IMR-90 (cell line): ENCODE measurements around the gene TECPR2. TPM values are rescaled to one million over a fixed set of nuclear protein-coding genes. Genes with fewer than 3 reads are reported as not detected.

ENCODE experiments used
- ATAC-seq: fragments of 200-7000 bp; cut with Tn5 transposase; 2 replicates; pipeline ENCODE4 v1.9.1; 2020; ENCODE audit warnings: low read depth, mild to moderate bottlenecking, moderate library complexity
- BruUV-seq: library from RNA; stranded (reverse); fragments of 400-500 nt; replicated peaks from 2 replicates; lab custom pipeline; 2021; lab: Mats Ljungman, UMichigan
- CTCF ChIA-PET: fragments of 300-600 bp; formaldehyde crosslinking; extraction: SDS; loops from one replicate; lab custom pipeline; 2021; ENCODE audit warnings: antibody characterized with exemption; lab: Yijun Ruan, JAX
- POLR2A ChIA-PET: fragments of 300-600 bp; sonication (Branson Sonifier 250); formaldehyde crosslinking; loops from one replicate; lab custom pipeline; 2022; ENCODE audit warnings: antibody characterized with exemption; ENCODE audit not compliant: unreplicated experiment; lab: Charles Lee
- DNase-seq: peaks from one replicate; pipeline ENCODE4 v3.0.0; 2013
- H2AFZ ChIP-seq: replicated peaks from 2 replicates; pipeline ENCODE3; 2013; ENCODE audit warnings: low read length, mild to moderate bottlenecking; ENCODE audit not compliant: poor library complexity
- H2AK5ac ChIP-seq: 2 replicates; pipeline ENCODE4 v1.6.1; 2013; ENCODE audit warnings: low read depth, low read length, inconsistent platforms
- H2AK9ac ChIP-seq: replicated peaks from 2 replicates; pipeline ENCODE3; 2013; ENCODE audit warnings: mild to moderate bottlenecking, low read depth, low read length, moderate library complexity; ENCODE audit not compliant: poor library complexity
- H2BK120ac ChIP-seq: 2 replicates; pipeline ENCODE4 v1.6.1; 2013; ENCODE audit warnings: low read depth, low read length, inconsistent platforms
- H2BK15ac ChIP-seq: 3 replicates; pipeline ENCODE4 v1.6.1; 2013; ENCODE audit warnings: low read depth, low read length, inconsistent platforms
- H2BK20ac ChIP-seq: 2 replicates; pipeline ENCODE4 v1.6.1; 2013; ENCODE audit warnings: low read depth, mild to moderate bottlenecking, inconsistent platforms, low read length, moderate library complexity
- H2BK5ac ChIP-seq: 2 replicates; pipeline ENCODE4 v1.6.1; 2013; ENCODE audit warnings: mild to moderate bottlenecking, low read depth, low read length, inconsistent platforms; ENCODE audit not compliant: poor library complexity, severe bottlenecking
- H3K14ac ChIP-seq: replicated peaks from 2 replicates; pipeline ENCODE4 v1.6.1; 2013; ENCODE audit warnings: low read depth, low read length, inconsistent platforms
- H3K18ac ChIP-seq: 2 replicates; pipeline ENCODE4 v1.6.1; 2013; ENCODE audit warnings: low read depth, low read length, control low read depth
- H3K23ac ChIP-seq: 2 replicates; pipeline ENCODE4 v1.6.1; 2013; ENCODE audit warnings: low read depth, low read length, inconsistent platforms
- H3K27ac ChIP-seq: 2 replicates; pipeline ENCODE4 v1.5.1; 2013; ENCODE audit warnings: mild to moderate bottlenecking, control low read depth, low read length; ENCODE audit not compliant: insufficient read depth
- H3K27me3 ChIP-seq: 2 replicates; pipeline ENCODE4 v1.6.1; 2013; ENCODE audit warnings: low read length; ENCODE audit not compliant: control insufficient read depth, insufficient read depth
- H3K36me3 ChIP-seq: 2 replicates; pipeline ENCODE4 v1.6.1; 2013; ENCODE audit warnings: low read length, mixed read lengths; ENCODE audit not compliant: control insufficient read depth, insufficient read depth
- H3K4ac ChIP-seq: 2 replicates; pipeline ENCODE4 v1.6.1; 2013; ENCODE audit warnings: low read depth, low read length, inconsistent platforms
- H3K4me1 ChIP-seq: 2 replicates; pipeline ENCODE4 v1.6.1; 2013; ENCODE audit warnings: low read length, mixed read lengths; ENCODE audit not compliant: control insufficient read depth, insufficient read depth
- H3K4me2 ChIP-seq: 2 replicates; pipeline ENCODE4 v1.6.1; 2013; ENCODE audit warnings: low read depth, mild to moderate bottlenecking, control low read depth, low read length, moderate library complexity
- H3K4me3 ChIP-seq: 2 replicates; pipeline ENCODE4 v1.5.1; 2013; ENCODE audit warnings: low read depth, mild to moderate bottlenecking, control low read depth, low read length, moderate library complexity; ENCODE audit not compliant: insufficient read depth
- H3K56ac ChIP-seq: 2 replicates; pipeline ENCODE4 v1.6.1; 2013; ENCODE audit warnings: low read length, inconsistent platforms; ENCODE audit not compliant: insufficient read depth; ENCODE audit errors: extremely low read depth
- H3K79me1 ChIP-seq, 2 experiments: 2 replicates each; pipeline ENCODE4 v1.6.1; 2013; ENCODE audit warnings: low read length in 2 of 2, inconsistent platforms in 1 of 2, low read depth in 1 of 2
- H3K9ac ChIP-seq: 2 replicates; pipeline ENCODE4 v1.6.1; 2013; ENCODE audit warnings: low read depth, low read length, control low read depth
- H3K9me1 ChIP-seq: 2 replicates; pipeline ENCODE4 v1.6.1; 2013; ENCODE audit warnings: low read length, inconsistent platforms; ENCODE audit not compliant: insufficient read depth
- H3K9me3 ChIP-seq: 2 replicates; pipeline ENCODE4 v1.6.1; 2013; ENCODE audit warnings: low read length; ENCODE audit not compliant: control insufficient read depth, insufficient read depth
- H4K20me1 ChIP-seq: 2 replicates; pipeline ENCODE4 v1.6.1; 2013; ENCODE audit warnings: low read length, inconsistent platforms; ENCODE audit not compliant: insufficient read depth
- H4K5ac ChIP-seq: 2 replicates; pipeline ENCODE4 v1.6.1; 2013; ENCODE audit warnings: mild to moderate bottlenecking, low read depth, low read length, control low read depth
- H4K8ac ChIP-seq, 2 experiments: 2 replicates each; pipeline ENCODE4 v1.6.1; 2013; ENCODE audit warnings: low read depth in 2 of 2, low read length in 2 of 2, control low read depth in 1 of 2, inconsistent platforms in 1 of 2
- H4K91ac ChIP-seq: 2 replicates; pipeline ENCODE4 v1.6.1; 2013; ENCODE audit warnings: low read depth, low read length, inconsistent platforms; ENCODE audit not compliant: insufficient read depth
- MXI1 ChIP-seq: IDR thresholded peaks from 2 replicates; pipeline ENCODE4 v1.6.1; 2012; ENCODE audit warnings: low read depth, mild to moderate bottlenecking, low read length, moderate library complexity, borderline replicate concordance
- RAD21 ChIP-seq: IDR thresholded peaks from 2 replicates; pipeline ENCODE4 v1.6.1; 2012; ENCODE audit warnings: low read length, improper control_type of control experiment
- RCOR1 ChIP-seq: IDR thresholded peaks from 2 replicates; pipeline ENCODE4 v1.6.1; 2012; ENCODE audit warnings: mild to moderate bottlenecking, low read length, improper control_type of control experiment; ENCODE audit not compliant: insufficient replicate concordance
- WGBS, 2 experiments: methylation state at CpG; one replicate each; pipeline versions ENCODE4 v1.1.5 to v1.1.7; 2013; ENCODE audit warnings: missing lambda C conversion rate in 2 of 2; ENCODE audit not compliant: insufficient read length in 1 of 2; ENCODE audit errors: extremely low coverage in 2 of 2; 5-methylcytosine and 5-hydroxymethylcytosine counted together
- dilution Hi-C: fragments of 300-500 bp; cut with HindIII; formaldehyde crosslinking; loops from one replicate; pipeline ENCODE4 v1.14.3; 2018; ENCODE audit warnings: low sequenced_read_pairs; ENCODE audit not compliant: unreplicated experiment
- in situ Hi-C: fragments of 300-500 bp; cut with MboI; formaldehyde crosslinking; loops from 3 replicates; pipeline ENCODE4 v1.14.3; 2019; ENCODE audit warnings: low sequenced_read_pairs, inconsistent platforms, mixed read lengths
- intact Hi-C: fragments of 100-400 bp; cut with micrococcal nuclease; formaldehyde crosslinking; loops from 2 replicates; pipeline ENCODE4 v1.10.0; 2022
- polyA plus RNA-seq, 3 experiments: library from polyadenylated mRNA; depleted of rRNA; stranded (reverse); fragments of >200 nt; gene quantifications; 2 replicates each; pipeline ENCODE4 v1.2.3, GENCODE V29; 2012; ENCODE audit warnings: low replicate concordance in 1 of 3
- total RNA-seq: library from RNA; depleted of rRNA; stranded (reverse); fragments of >200 nt; gene quantifications from 2 replicates; pipeline ENCODE4 v1.2.3, GENCODE V29; 2012

Gene TECPR2
- total and polyA plus RNA-seq, 2 of the 4 experiments (the other 2 are of a cell fraction): 9.5 to 11.7 TPM

DNA sequence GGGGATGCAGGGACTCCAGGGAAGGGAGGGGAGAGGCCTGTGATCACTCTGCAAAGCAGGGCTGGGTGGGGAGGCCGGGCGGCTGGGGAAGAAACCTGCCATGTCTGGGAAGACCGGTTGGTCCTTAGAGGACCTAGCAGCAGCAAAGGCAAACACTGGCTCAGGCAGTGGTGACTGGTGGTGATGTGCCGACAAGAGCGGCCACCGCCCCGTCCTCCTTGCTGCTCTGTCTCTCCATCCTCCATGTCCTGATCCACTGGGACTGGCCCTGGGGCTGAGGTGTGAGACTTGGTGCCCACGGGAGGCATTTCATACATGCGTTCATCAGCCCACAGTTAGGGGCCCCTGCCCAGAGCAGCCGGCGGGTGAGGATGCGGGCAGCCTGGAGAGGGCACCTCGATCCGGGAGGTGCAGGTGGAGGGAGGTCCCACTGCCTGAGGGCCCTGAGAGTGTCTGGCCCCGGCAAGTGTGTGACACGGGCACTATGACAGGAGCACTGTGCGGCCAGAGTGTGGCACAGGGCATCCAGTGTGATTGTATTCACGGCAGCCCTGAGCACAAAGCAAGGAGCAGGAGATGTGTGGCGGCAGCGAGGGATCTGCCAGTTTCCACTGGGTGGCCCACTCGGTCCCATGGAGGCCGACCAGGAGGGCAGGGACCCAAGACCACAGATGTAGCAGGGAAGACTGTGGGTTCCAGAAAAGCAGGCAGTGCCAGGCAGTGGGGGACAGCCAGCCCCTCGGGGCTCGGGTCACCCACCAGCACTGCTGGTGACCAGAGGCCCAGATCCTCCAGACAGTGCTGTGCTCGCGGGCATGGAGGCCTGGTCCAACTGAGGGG is 133.0 kb downstream of the TECPR2 start:
- no peak overlapping the region for H2BK5ac ChIP-seq
- 91% methylated on average over 18 of the region's 26 CpGs; no CpG with 5 or more reads in 1 of the 2 experiments for WGBS, 2 experiments
- dilution Hi-C loops: no loop called here
- no peak overlapping the region for H3K9ac ChIP-seq
- no peaks in the 10 kb centered on the region for H3K9me1 ChIP-seq
- no peak overlapping the region for H2BK15ac ChIP-seq
- ChIA-PET POLR2A (no interaction called here), CTCF (no interaction called here)
- no peak overlapping the region for H4K91ac ChIP-seq
- no peak for ATAC-seq
- no peaks in the 10 kb centered on the region for H3K27me3 ChIP-seq
- no peak overlapping the region for H3K18ac ChIP-seq
- no peak overlapping the region for H2AK9ac ChIP-seq
- H2BK120ac ChIP-seq: no peak overlapping the region
- H3K23ac ChIP-seq: no peak overlapping the region
- H3K79me1 ChIP-seq: no peaks in the 10 kb centered on the region
- H3K27ac ChIP-seq: no peak overlapping the region
- H4K20me1 ChIP-seq: no peaks in the 10 kb centered on the region
- H3K4me2 ChIP-seq: no peak overlapping the region
- no peak overlapping the region for H3K14ac ChIP-seq
- in situ Hi-C loops: no loop called here
- no peak overlapping the region for H2BK20ac ChIP-seq
- H3K4me1 ChIP-seq: no peaks in the 10 kb centered on the region
- no peak overlapping the region for H4K8ac ChIP-seq
- H3K36me3 ChIP-seq: peaks cover 22% of the 10 kb centered on the region
- H2AFZ ChIP-seq: no peak overlapping the region
- no peaks in the 10 kb centered on the region for H3K9me3 ChIP-seq
- H2AK5ac ChIP-seq: no peak overlapping the region
- no peak for DNase-seq
- H3K4ac ChIP-seq: no peak overlapping the region
- H3K4me3 ChIP-seq: no peak overlapping the region
- TF ChIP-seq RCOR1 (no peak), MXI1 (no peak), RAD21 (no peak)
- H4K5ac ChIP-seq: no peak overlapping the region
- intact Hi-C loops: no loop called here
- H3K56ac ChIP-seq: no peak overlapping the region
- BruUV-seq: no TSS peak
